HCT116 (cell line): ENCODE data around the gene DEFB110. TPM values are rescaled to one million over a fixed set of nuclear protein-coding genes. Genes with fewer than 3 reads are reported as not detected.

Experiments
- ATAC-seq: fragments of 200-7000 bp; cut with Tn5 transposase; 2 replicates; pipeline ENCODE4 v1.9.1; 2020; ENCODE audit warnings: mild to moderate bottlenecking, moderate library complexity
- BruUV-seq: library from RNA; stranded (reverse); fragments of 400-500 nt; replicated peaks from 2 replicates; lab custom pipeline; 2021; lab: Mats Ljungman, UMichigan
- CTCF ChIA-PET: fragments of 300-600 bp; sonication (Branson Sonifier 250); formaldehyde crosslinking; loops from one replicate; lab custom pipeline; 2021; ENCODE audit warnings: antibody characterized with exemption; lab: Charles Lee
- POLR2A ChIA-PET: fragments of 300-600, 350-600 bp; sonication (Branson Sonifier 250); formaldehyde crosslinking; loops from one replicate; lab custom pipeline; 2021; ENCODE audit warnings: antibody characterized with exemption; lab: Charles Lee
- RAD21 ChIA-PET, 2 experiments: fragments of 300-600 bp; sonication (Branson Sonifier 250); formaldehyde crosslinking; loops; one replicate each; lab custom pipeline; 2023; ENCODE audit warnings: low total read pairs in 2 of 2; ENCODE audit not compliant: uncharacterized antibody in 2 of 2, unreplicated experiment in 2 of 2, low non-redundant PET in 1 of 2; lab: Charles Lee
- DNase-seq: peaks from one replicate; pipeline ENCODE4 v3.0.0-alpha.2; 2010; ENCODE audit warnings: low read depth, low spot score
- H2AFZ ChIP-seq: fragments of 200-600 bp; shearing (Covaris generic), sonication (generic); 2 replicates; pipeline ENCODE4 v1.6.1; 2017; ENCODE audit warnings: low read depth, mixed run types, mixed read lengths, antibody characterized with exemption, low read length; ENCODE audit not compliant: poor library complexity, severe bottlenecking
- H3K27ac ChIP-seq: 2 replicates; pipeline ENCODE4 v1.5.1; 2012; ENCODE audit warnings: low read depth, low read length
- H3K27me3 ChIP-seq: fragments of 200-600 bp; sonication (generic); 2 replicates; pipeline ENCODE4 v1.6.1; 2016; ENCODE audit warnings: mixed run types, low read length, mixed read lengths; ENCODE audit not compliant: insufficient read depth
- H3K36me3 ChIP-seq, 2 experiments: fragments of 200-500 bp in 1 of 2; fragments of 200-600 bp in 1 of 2; sonication (Bioruptor generic) in 1 of 2; sonication (generic) in 1 of 2; 2 replicates each; pipeline versions ENCODE4 v1.5.1 to v1.6.1; 2014 to 2016; ENCODE audit warnings: low read length in 2 of 2, inconsistent platforms in 1 of 2, mixed read lengths in 1 of 2, mixed run types in 1 of 2; ENCODE audit not compliant: insufficient read depth in 2 of 2, control insufficient read depth in 1 of 2
- H3K4me1 ChIP-seq, 2 experiments: fragments of 200-600 bp in 1 of 2; sonication (generic) in 1 of 2; 2 replicates each; pipeline versions ENCODE4 v1.5.1 to v1.6.1; 2012 to 2017; ENCODE audit warnings: low read length in 2 of 2, inconsistent platforms in 1 of 2, mild to moderate bottlenecking in 1 of 2, mixed read lengths in 1 of 2, mixed run types in 1 of 2, moderate library complexity in 1 of 2; ENCODE audit not compliant: insufficient read depth in 2 of 2, control insufficient read depth in 1 of 2
- H3K4me2 ChIP-seq: fragments of 200-600 bp; sonication (generic); 2 replicates; pipeline ENCODE4 v1.6.1; 2017; ENCODE audit warnings: mixed run types, low read length, mixed read lengths
- H3K4me3 ChIP-seq, 2 experiments: fragments of 200-600 bp in 1 of 2; sonication (generic) in 1 of 2; replicated peaks in 1 of 2; 2 replicates each; pipeline ENCODE4 v1.5.1; 2011 to 2016; ENCODE audit warnings: low read length in 2 of 2, control low read depth in 1 of 2, low read depth in 1 of 2, mild to moderate bottlenecking in 1 of 2, mixed read lengths in 1 of 2, mixed run types in 1 of 2
- H3K79me2 ChIP-seq: fragments of 200-600 bp; sonication (generic); 2 replicates; pipeline ENCODE4 v1.6.1; 2017; ENCODE audit warnings: mild to moderate bottlenecking, mixed run types, low read length, moderate library complexity, mixed read lengths; ENCODE audit not compliant: insufficient read depth
- H3K9ac ChIP-seq: fragments of 200-600 bp; sonication (generic); 2 replicates; pipeline ENCODE4 v1.6.1; 2016; ENCODE audit warnings: low read length, mixed read lengths
- H3K9me2 ChIP-seq: fragments of 200-600 bp; sonication (generic), shearing (Covaris generic); 2 replicates; pipeline ENCODE4 v1.6.1; 2017; ENCODE audit warnings: mixed run types, mild to moderate bottlenecking, moderate library complexity; ENCODE audit not compliant: insufficient read depth
- H3K9me3 ChIP-seq, 2 experiments: fragments of 200-500 bp in 1 of 2; fragments of 200-600 bp in 1 of 2; sonication (Bioruptor generic) in 1 of 2; sonication (generic) in 1 of 2; 2 replicates each; pipeline ENCODE4 v1.6.1; 2014 to 2017; ENCODE audit warnings: low read length in 2 of 2, mixed read lengths in 2 of 2, inconsistent platforms in 1 of 2, low read depth in 1 of 2, mild to moderate bottlenecking in 1 of 2, mixed run types in 1 of 2, moderate library complexity in 1 of 2; ENCODE audit not compliant: control insufficient read depth in 1 of 2, insufficient read depth in 1 of 2
- H4K20me1 ChIP-seq: fragments of 200-600 bp; sonication (generic), shearing (Covaris generic); 2 replicates; pipeline ENCODE4 v1.6.1; 2017; ENCODE audit warnings: mixed run types, mild to moderate bottlenecking, moderate library complexity; ENCODE audit not compliant: insufficient read depth
- CBX3 ChIP-seq: IDR thresholded peaks from 2 replicates; pipeline ENCODE4 v1.6.1; 2012; ENCODE audit warnings: low read depth
- CEBPB ChIP-seq: IDR thresholded peaks from 2 replicates; pipeline ENCODE4 v1.6.1; 2012; ENCODE audit warnings: low read depth
- EGR1 ChIP-seq: IDR thresholded peaks from 2 replicates; pipeline ENCODE4 v1.6.1; 2012; ENCODE audit warnings: low read depth
- FOSL1 ChIP-seq: IDR thresholded peaks from 2 replicates; pipeline ENCODE4 v1.6.1; 2012; ENCODE audit warnings: low read depth
- JUND ChIP-seq: IDR thresholded peaks from 2 replicates; pipeline ENCODE4 v1.6.1; 2012
- POLR2A ChIP-seq: IDR thresholded peaks from 2 replicates; pipeline ENCODE4 v1.7.0; 2011; ENCODE audit warnings: borderline replicate concordance; ENCODE audit not compliant: insufficient read depth, insufficient read length; ENCODE audit errors: extremely low read depth
- RAD21 ChIP-seq: IDR thresholded peaks from 2 replicates; pipeline ENCODE4 v1.6.1; 2012; ENCODE audit warnings: low read depth, mild to moderate bottlenecking
- REST ChIP-seq: IDR thresholded peaks from 2 replicates; pipeline ENCODE4 v1.6.1; 2012; ENCODE audit warnings: low read depth
- YY1 ChIP-seq: IDR thresholded peaks from 2 replicates; pipeline ENCODE4 v1.6.1; 2011; ENCODE audit warnings: low read length, low read depth, moderate library complexity, mild to moderate bottlenecking; ENCODE audit not compliant: insufficient replicate concordance; ENCODE audit errors: extremely low read depth
- ZFX ChIP-seq: fragments of 450-650 bp; IDR thresholded peaks from 2 replicates; pipeline ENCODE4 v1.6.1; 2017
- intact Hi-C: fragments of 100-400 bp; cut with micrococcal nuclease; formaldehyde crosslinking; loops from 2 replicates; pipeline ENCODE4 v1.10.0; 2022
- total RNA-seq: library from RNA; stranded (reverse); gene quantifications from one replicate; pipeline ENCODE4 v1.2.1, GENCODE V29; 2021; ENCODE audit not compliant: unreplicated experiment

Gene DEFB110
- total RNA-seq, 1 experiment from 2014 or later: not detected

DNA sequence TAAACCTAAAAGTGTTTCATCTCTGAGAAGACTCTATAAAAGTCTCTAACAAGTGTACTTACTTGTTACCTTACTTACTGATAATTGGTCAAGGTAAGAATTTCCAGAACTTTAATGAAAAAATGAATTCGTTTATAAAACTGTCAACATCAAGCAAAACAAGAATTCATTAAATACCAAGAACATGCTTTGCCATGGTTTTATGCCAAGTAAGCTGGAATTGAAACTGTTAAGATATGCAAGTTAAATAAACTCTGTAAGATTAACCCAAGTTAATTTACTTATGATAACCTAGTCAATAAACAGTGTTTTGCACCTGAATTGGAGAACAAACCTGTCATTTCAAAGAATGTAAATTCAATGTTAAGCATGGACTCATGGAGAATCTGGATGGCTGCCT, 35.2 kb downstream of the DEFB110 start (continued):
- no peak for TF ChIP-seq YY1
- TF ChIP-seq RAD21: no peak

- ChIA-PET CTCF (no interaction called here), RAD21 (no interaction called here), POLR2A (no interaction called here)
- no peak overlapping the region for H2AFZ ChIP-seq
- no peak overlapping the region for H3K4me3 ChIP-seq
- 0 out of 2 replicates have a peak, but pooled peaks cover 9% of the 10 kb centered on the region for H3K27me3 ChIP-seq
- H3K4me1 ChIP-seq: no peaks in the 10 kb centered on the region
- no peak for DNase-seq
- intact Hi-C loops: no loop called here
- H3K9ac ChIP-seq: no peak overlapping the region
- BruUV-seq: no TSS peak
- no peaks in the 10 kb centered on the region for H4K20me1 ChIP-seq
- TF ChIP-seq EGR1: no peak
- TF ChIP-seq FOSL1: no peak
- TF ChIP-seq CBX3: no peak
- no peak for TF ChIP-seq CEBPB
- no peak for TF ChIP-seq REST
- TF ChIP-seq ZFX: no peak
- no peak for TF ChIP-seq JUND
- TF ChIP-seq POLR2A: no peak
- H3K27ac ChIP-seq: no peak overlapping the region
- H3K9me2 ChIP-seq: no peaks in the 10 kb centered on the region
- H3K9me3 ChIP-seq: no peaks in the 10 kb centered on the region
- no peak overlapping the region for H3K4me2 ChIP-seq
- H3K36me3 ChIP-seq: no peaks in the 10 kb centered on the region
- ATAC-seq: no peak
- no peaks in the 10 kb centered on the region for H3K79me2 ChIP-seq
Measured at GRCh38 chr6:49982046-49982445, 39.7 kb downstream of the DEFB110 start.
